Hindlimb muscle (tissue), 1 donor: ENCODE results near the gene MTG2. TPM values are rescaled to one million over a fixed set of nuclear protein-coding genes. Genes with fewer than 3 reads are reported as not detected.

ENCODE experiments used
- DNase-seq: peaks from one replicate; pipeline ENCODE4 v3.0.0-alpha.2; 2013
- polyA plus RNA-seq: library from polyadenylated mRNA; unstranded; fragments of 120-200 nt; gene quantifications from one replicate; pipeline ENCODE4 v1.2.1, GENCODE V29; 2013; ENCODE audit not compliant: insufficient read length

MTG2 gene
- polyA plus RNA-seq, 1 donor: 35.7 TPM

GRCh38 chr20:62186887-62187866, 4.3 kb downstream of the MTG2 start:
- DNase-seq: no peak

- DNase-seq: no peak
Measured at GRCh38 chr20:62190639-62191411, 8.0 kb downstream of the MTG2 start.

DNA sequence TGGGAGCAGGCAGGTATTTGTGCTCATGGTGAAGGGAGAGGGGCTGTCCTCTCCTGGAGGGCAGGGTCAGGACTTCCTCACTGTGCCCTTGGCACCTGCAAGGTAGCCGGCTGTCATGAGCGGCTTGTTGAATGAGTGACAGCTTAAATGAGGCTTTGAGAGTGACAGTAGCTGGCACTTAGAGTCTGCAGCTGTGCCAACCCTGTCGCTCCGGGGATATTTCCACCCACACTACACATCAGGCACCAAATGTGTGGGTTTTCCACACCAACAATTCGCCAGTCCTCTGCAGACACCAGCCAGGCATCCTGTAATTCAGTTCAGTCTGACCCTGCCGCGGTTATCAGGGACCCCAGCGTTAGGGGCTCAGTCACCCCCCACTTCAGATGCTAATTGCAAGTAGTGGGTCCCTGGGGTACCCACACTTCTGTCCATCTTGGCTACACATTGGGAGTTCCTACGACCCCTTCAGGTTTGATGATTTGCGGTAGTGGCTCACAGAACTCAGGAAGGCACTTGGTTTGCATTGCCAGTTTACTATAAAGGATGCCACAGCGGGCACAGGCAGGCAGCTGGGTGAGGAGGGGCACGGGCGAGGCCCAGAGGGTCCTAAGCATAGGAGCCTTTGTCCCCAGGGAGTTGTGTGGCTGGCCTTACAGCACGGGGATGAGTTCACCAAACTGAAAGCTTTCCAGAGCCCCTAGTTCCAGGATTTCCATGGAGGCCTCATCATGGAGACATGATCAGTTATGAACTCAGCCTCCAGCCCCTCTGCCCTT, 9.1 kb downstream of the MTG2 start:
- no peak for DNase-seq

- DNase-seq: no peak
Measured at GRCh38 chr20:62192635-62193034, 9.8 kb downstream of the MTG2 start.

DNA sequence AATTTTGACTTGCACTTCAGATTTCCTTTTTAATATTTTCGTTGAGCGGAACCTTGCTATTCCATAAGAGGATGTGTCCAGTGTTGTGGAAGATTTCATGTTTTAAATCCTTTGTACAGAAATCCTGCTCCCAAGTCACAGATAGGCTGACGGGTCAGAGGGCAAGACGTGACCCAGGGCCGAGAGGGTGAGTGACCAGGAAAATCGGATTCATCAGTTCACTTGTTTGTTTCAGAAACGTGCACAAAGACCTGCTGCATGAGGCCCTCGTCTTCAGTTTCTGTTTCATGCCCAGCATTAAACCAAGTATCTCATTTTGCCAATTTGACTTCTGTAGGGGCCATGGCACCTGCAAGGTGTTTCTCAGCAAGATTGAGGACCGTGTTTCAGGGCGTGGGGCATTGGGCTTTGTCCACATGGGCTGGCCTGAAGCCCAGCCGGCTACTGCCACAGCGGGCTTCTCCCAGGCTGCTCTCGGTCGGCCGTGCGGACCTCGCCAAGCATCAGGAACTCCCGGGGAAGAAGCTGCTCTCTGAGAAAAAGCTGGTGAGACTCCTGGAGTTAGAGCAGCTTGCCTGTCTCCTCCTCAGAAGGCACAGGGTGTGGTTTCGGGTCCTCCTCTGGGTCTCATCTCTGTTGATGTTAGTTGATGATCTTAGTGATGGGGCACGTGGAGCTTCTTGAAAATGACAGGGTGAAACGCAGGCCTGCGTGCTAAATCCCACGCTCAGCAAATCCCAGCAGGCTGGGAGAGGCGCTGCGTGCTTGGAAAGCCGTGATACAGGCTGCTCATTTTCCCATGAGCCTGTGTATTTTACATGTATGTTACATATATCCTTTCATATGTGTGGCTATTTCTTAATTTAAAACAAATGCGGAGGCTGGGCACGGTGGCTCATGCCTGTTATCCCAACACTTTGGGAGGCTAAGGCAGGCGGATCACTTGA, 10.5 kb downstream of the MTG2 start:
- DNase-seq: no peak

DNA sequence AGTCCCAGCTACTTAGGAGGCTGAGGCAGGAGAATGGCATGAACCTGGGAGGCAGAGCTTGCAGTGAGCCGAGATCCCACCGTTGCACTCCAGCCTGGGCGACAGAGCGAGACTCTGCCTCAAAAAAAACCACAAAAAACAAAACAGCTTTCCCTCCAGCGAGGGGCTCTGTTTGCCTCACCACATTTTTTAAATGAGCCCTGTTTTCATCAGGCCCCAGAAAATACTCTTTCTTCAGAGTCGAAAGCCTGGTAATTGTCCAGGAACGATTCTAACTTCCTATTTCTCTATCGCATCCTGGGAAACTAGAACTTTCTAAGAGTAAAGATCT, 12.2 kb downstream of the MTG2 start:
- DNase-seq: no peak

DNA sequence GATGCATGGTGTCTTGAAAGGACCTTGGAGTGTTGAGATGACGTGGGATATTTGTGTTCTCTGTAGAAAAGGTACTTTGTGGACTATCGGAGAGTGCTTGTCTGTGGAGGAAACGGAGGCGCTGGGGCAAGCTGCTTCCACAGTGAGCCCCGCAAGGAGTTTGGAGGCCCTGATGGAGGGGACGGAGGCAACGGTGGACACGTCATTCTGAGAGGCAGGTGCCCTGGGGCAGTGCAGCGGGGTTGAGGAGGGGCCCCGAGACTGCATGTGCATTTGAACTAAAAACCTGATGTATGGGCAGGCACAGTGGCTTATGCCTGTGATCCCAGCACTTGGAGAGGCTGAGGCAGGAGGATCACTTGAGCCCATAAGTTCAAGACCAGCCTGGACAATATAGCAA, 12.9 kb downstream of the MTG2 start:
- no peak for DNase-seq

DNA sequence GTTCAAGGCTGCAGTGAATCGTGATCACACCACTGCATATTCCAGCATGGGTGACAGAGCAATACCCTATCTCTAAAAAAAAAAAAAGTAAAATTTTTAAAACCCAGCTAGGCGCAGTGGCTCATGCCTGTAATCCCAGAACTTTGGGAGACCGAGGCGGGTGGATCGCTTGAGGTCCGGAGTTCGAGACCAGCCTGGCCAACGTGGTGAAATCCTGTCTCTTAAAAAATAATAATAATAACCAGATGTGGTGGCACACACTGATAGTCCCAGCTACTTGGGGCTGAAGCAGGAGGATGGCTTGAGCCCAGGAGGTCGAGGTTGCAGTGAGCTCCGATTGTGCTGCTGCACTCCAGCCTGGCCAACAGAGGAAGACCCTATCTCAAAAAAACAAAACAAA, 13.5 kb downstream of the MTG2 start:
- no peak for DNase-seq

DNA sequence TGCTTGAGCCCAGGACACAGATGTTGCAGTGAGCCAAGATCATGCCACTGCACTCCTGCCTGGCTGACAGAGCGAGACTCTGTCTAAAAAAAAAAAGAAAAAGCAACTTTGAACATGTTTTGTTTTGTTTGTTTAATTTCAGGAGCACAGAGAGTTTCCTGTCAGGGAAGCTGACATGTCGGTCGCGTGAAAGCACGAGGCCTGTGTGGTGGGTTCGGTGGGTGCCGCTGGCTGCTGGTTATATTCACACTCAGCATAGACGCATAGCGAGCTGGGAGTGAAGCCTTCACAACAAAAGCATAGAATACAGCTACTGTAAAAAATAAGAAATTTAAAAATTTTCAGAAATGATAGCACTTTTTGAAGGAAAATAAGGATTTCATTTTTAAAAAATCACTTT, 14.5 kb downstream of the MTG2 start:
- no peak for DNase-seq

DNA sequence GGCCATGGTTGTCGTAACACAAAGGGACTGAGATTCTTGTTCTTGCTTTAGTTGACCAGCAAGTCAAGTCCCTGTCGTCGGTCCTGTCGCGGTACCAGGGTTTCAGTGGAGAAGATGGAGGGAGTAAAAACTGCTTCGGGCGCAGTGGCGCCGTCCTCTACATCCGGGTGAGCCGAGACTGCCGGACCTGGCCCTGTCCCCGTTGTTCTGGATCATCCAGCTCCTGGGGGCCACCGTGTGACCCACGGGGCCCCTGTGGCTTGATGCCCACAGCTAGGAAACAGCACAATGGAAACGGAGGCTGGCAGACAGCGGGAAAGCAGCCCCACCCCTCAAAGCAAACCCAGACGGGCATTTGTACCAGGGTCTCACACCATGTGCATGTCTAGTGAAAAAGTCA, 15.0 kb downstream of the MTG2 start:
- no peak for DNase-seq

DNA sequence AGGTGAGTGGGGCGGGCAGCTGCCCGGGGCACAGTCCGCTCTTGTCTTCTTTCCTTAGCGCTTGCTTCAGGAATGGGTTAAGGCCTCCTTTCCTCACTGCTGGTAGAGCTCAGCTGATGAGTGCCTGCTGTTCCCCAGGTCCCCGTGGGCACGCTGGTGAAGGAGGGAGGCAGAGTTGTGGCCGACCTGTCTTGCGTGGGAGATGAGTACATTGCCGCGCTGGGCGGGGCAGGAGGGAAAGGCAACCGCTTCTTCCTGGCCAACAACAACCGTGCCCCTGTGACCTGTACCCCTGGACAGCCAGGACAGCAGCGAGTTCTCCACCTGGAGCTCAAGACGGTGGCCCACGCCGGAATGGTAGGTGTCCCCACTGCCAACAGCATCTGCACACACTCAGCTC, 15.7 kb downstream of the MTG2 start:
- no peak for DNase-seq

- no peak for DNase-seq
Measured at GRCh38 chr20:62198931-62199330, 16.1 kb downstream of the MTG2 start.

DNA sequence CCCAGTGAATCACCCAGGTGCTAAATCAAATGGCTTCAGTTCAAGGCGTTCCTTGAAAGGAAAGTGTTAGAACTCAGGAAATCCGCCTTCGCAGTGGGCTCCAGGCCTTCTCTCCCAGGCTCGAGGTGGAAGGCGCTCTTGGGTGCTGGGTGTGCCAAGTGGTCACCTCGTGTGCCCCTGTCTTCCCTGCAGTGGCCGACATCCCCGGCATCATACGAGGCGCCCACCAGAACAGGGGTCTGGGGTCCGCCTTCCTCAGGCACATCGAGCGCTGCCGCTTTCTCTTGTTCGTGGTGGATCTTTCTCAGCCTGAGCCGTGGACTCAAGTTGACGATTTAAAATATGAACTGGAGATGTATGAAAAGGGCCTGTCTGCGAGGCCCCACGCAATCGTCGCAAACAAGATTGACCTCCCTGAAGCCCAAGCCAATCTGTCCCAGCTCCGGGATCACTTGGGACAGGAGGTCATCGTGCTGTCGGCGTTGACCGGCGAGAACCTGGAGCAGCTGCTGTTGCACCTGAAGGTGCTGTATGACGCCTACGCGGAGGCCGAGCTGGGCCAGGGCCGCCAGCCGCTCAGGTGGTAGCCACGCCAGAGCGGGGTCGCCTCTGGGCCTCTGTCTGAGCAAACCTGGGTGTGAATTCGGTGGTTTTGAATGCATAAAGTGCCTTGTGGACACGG, 17.8 kb downstream of the MTG2 start:
- DNase-seq: no peak

- DNase-seq: no peak
Measured at GRCh38 chr20:62201173-62202082, 18.6 kb downstream of the MTG2 start.

GRCh38 chr20:62202083-62202395, 19.2 kb downstream of the MTG2 start:
- no peak for DNase-seq

DNA sequence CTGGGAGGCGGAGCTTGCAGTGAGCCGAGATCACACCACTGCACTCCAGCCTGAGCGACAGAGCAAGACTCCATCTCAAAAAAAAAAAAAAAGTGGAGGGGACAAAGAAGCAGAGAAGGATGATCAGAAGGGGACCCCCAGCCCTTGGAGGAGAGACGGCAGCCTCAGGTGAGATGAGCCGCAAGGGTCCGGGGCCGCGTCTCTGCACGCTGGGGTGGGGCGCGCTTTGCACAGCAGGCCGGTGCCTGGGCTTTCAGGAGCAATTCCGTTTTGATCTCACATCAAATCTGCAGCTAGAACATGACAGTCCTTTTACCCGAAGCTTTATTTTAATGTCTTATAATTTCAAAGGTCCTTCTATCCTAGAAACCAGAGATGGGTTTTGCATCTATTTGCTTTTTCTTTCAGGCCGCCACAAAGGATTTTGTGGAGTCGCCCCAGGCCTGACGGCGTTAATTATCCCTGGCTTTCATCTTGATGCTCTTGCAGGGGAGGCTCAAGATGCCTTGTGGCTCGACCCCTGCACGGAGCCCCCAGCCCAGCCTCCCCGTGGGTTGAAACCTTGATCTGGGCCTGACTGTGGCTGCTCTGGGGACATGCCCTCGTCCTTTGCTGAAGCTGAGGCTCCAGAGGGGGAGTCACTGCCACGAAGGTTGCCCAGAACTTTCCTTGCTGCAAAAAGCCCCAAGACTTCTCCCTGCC, 20.0 kb downstream of the MTG2 start:
- DNase-seq: no peak

GRCh38 chr20:62203378-62204030, 20.7 kb downstream of the MTG2 start:
- DNase-seq: no peak

DNA sequence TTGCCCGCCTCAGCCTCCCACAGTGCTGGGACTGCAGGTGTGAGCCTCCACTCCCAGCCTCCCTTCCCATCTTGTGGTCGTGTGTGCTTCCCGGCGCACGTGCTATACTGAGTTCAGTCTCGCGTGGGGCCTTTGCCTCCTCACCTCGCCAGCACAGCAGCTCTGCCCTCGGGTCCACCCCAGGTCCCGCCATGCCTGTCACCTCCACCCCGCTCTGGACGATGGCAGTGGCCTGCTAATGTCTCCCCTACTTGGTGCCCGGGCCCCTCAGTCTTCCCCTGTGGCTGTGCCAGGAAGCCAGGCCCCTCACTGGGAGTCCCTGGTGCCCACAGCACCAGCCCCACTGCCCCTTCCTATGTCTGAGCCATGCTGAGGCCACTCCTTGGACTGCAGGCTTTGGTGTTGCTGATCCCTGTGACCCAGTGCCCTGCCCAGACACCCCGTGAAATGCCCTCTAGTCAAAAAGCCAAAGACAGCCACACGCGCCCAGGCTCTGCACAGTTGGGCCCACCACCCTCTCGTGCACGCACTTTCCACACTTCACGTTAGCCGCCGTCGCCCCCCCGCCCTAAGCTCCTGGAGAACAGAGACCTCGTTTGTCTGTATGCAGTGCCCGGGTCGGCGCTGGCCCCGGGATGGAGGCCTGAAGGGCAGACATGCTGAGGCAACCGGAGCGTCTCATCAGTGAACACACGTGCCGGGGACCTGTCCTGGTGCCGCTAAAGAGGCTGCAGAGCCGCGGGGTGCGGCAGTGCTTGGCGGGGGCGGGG, 23.0 kb downstream of the MTG2 start:
- no peak for DNase-seq
